ELR (cell line): Measurements from ENCODE around the gene CDH13.

Experiments
- DNase-seq: peaks from one replicate; pipeline ENCODE4 v3.0.0-alpha.2; 2015; ENCODE audit warnings: low read depth

Gene CDH13

GRCh38 chr16:82848013-82848412 is 221.2 kb downstream of the CDH13 start:
- no peak for DNase-seq

- DNase-seq = no peak
Measured at GRCh38 chr16:82852388-82853008, 225.7 kb downstream of the CDH13 start.

GRCh38 chr16:82855471-82855870 is 228.7 kb downstream of the CDH13 start:
- no peak for DNase-seq

GRCh38 chr16:82857693-82858365 is 231.1 kb downstream of the CDH13 start:
- no peak for DNase-seq

GRCh38 chr16:82859662-82860061 is 232.9 kb downstream of the CDH13 start:
- DNase-seq = no peak

GRCh38 chr16:82860071-82860470 is 233.3 kb downstream of the CDH13 start:
- no peak for DNase-seq

GRCh38 chr16:82862057-82862456 is 235.3 kb downstream of the CDH13 start:
- DNase-seq = no peak

GRCh38 chr16:82864332-82865040 is 237.7 kb downstream of the CDH13 start:
- no peak for DNase-seq

GRCh38 chr16:82865412-82865811 is 238.6 kb downstream of the CDH13 start:
- DNase-seq = no peak

GRCh38 chr16:82867485-82867884 is 240.7 kb downstream of the CDH13 start:
- no peak for DNase-seq

GRCh38 chr16:82874271-82874670 is 247.5 kb downstream of the CDH13 start:
- DNase-seq = no peak

- DNase-seq = no peak
Measured at GRCh38 chr16:82874672-82875071, 247.9 kb downstream of the CDH13 start.

GRCh38 chr16:82876951-82877350 is 250.2 kb downstream of the CDH13 start:
- DNase-seq = no peak

GRCh38 chr16:82878466-82878865 is 251.7 kb downstream of the CDH13 start:
- no peak for DNase-seq

- no peak for DNase-seq
Measured at GRCh38 chr16:82880346-82880745, 253.6 kb downstream of the CDH13 start.

GRCh38 chr16:82881516-82881915 is 254.7 kb downstream of the CDH13 start:
- DNase-seq = no peak

GRCh38 chr16:82882226-82882625 is 255.5 kb downstream of the CDH13 start:
- no peak for DNase-seq

- DNase-seq = no peak
Measured at GRCh38 chr16:82882982-82883835, 256.4 kb downstream of the CDH13 start.

- no peak for DNase-seq
Measured at GRCh38 chr16:82884320-82884898, 257.6 kb downstream of the CDH13 start.

- no peak for DNase-seq
Measured at GRCh38 chr16:82886146-82886545, 259.4 kb downstream of the CDH13 start.

GRCh38 chr16:82888591-82889001 is 261.8 kb downstream of the CDH13 start:
- no peak for DNase-seq

GRCh38 chr16:82891424-82891823 is 264.7 kb downstream of the CDH13 start:
- no peak for DNase-seq
